IMR-90 (cell line): ENCODE results near the gene RIMS3.

Experiments
- BHLHE40 ChIP-seq: fragments of 150-350 bp; IDR thresholded peaks from 2 replicates; pipeline ENCODE4 v1.6.1; 2016; ENCODE audit warnings: mild to moderate bottlenecking, low read depth, low read length
- CEBPB ChIP-seq: IDR thresholded peaks from 2 replicates; pipeline ENCODE4 v1.6.1; 2012; ENCODE audit warnings: low read depth, low read length, improper control_type of control experiment
- CHD1 ChIP-seq: IDR thresholded peaks from 2 replicates; pipeline ENCODE4 v1.6.1; 2012; ENCODE audit warnings: low read depth, low read length, improper control_type of control experiment
- CTCF ChIP-seq: conservative IDR thresholded peaks from 2 replicates; pipeline ENCODE4 v1.5.1; 2012; ENCODE audit warnings: mild to moderate bottlenecking, low read depth, low read length, improper control_type of control experiment
- MAFK ChIP-seq: IDR thresholded peaks from 2 replicates; pipeline ENCODE4 v1.6.1; 2012; ENCODE audit warnings: low read depth, low read length, improper control_type of control experiment
- MXI1 ChIP-seq: IDR thresholded peaks from 2 replicates; pipeline ENCODE4 v1.6.1; 2012; ENCODE audit warnings: low read depth, mild to moderate bottlenecking, low read length, moderate library complexity, borderline replicate concordance
- POLR2A ChIP-seq: IDR thresholded peaks from 2 replicates; pipeline ENCODE4 v1.6.1; 2012; ENCODE audit warnings: mild to moderate bottlenecking, low read depth, low read length
- RAD21 ChIP-seq: IDR thresholded peaks from 2 replicates; pipeline ENCODE4 v1.6.1; 2012; ENCODE audit warnings: low read length, improper control_type of control experiment
- RCOR1 ChIP-seq: IDR thresholded peaks from 2 replicates; pipeline ENCODE4 v1.6.1; 2012; ENCODE audit warnings: mild to moderate bottlenecking, low read length, improper control_type of control experiment; ENCODE audit not compliant: insufficient replicate concordance
- RFX5 ChIP-seq: IDR thresholded peaks from 2 replicates; pipeline ENCODE4 v1.8.0; 2012; ENCODE audit warnings: low read depth, mild to moderate bottlenecking, low read length, moderate library complexity
- SMC3 ChIP-seq: fragments of 150-350 bp; IDR thresholded peaks from 2 replicates; pipeline ENCODE4 v1.6.1; 2016; ENCODE audit warnings: low read depth, mild to moderate bottlenecking, antibody characterized with exemption, low read length, moderate library complexity

- TF ChIP-seq CTCF (no peak), RCOR1 (no peak), CEBPB (no peak), CHD1 (no peak), RAD21 (no peak), MXI1 (no peak), POLR2A (no peak), RFX5 (no peak), MAFK (no peak), SMC3 (no peak), BHLHE40 (no peak)
Measured at GRCh38 chr1:40653851-40654537, 11.5 kb downstream of the RIMS3 start.
